PC-9 (cell line): ENCODE data around the gene GIPC3. TPM values are rescaled to one million over a fixed set of nuclear protein-coding genes. Genes with fewer than 3 reads are reported as not detected.

ENCODE experiments used
- BruUV-seq: library from RNA; stranded (reverse); fragments of 400-500 nt; replicated peaks from 2 replicates; lab custom pipeline; 2021; lab: Mats Ljungman, UMichigan
- CTCF ChIA-PET: fragments of 300-600 bp; sonication (Branson Sonifier 250); formaldehyde crosslinking; loops from one replicate; lab custom pipeline; 2022; ENCODE audit warnings: antibody characterized with exemption; lab: Charles Lee
- POLR2A ChIA-PET: fragments of 300-600 bp; sonication (Branson Sonifier 250); formaldehyde crosslinking; loops from one replicate; lab custom pipeline; 2022; ENCODE audit warnings: antibody characterized with exemption; ENCODE audit not compliant: unreplicated experiment; lab: Charles Lee
- DNase-seq, 2 experiments: peaks; one replicate each; pipeline versions ENCODE4 v3.0.0 to v3.0.0-alpha.2; 2015 to 2022; ENCODE audit warnings: mixed read lengths in 1 of 2
- H2AFZ ChIP-seq: fragments of 200-600 bp; sonication (generic); 2 replicates; pipeline ENCODE4 v1.8.1; 2017; ENCODE audit warnings: antibody characterized with exemption
- H3F3A ChIP-seq: fragments of 200-600 bp; sonication (generic); 2 replicates; pipeline ENCODE4 v1.8.1; 2017; ENCODE audit warnings: antibody characterized with exemption, mild to moderate bottlenecking, low read depth; ENCODE audit not compliant: insufficient read depth
- H3K27ac ChIP-seq: fragments of 200-600 bp; sonication (generic); 2 replicates; pipeline ENCODE4 v1.6.1; 2016; ENCODE audit warnings: mixed run types
- H3K27me3 ChIP-seq: fragments of 200-600 bp; sonication (generic); 2 replicates; pipeline ENCODE4 v1.6.1; 2016; ENCODE audit warnings: low read depth, mixed run types; ENCODE audit not compliant: insufficient read depth
- H3K36me3 ChIP-seq: fragments of 200-600 bp; sonication (generic); 2 replicates; pipeline ENCODE4 v1.6.1; 2016; ENCODE audit warnings: low read depth, mixed run types
- H3K4me1 ChIP-seq: fragments of 200-600 bp; sonication (generic); replicated peaks from 2 replicates; pipeline ENCODE4 v1.6.1; 2016; ENCODE audit warnings: mixed run types; ENCODE audit not compliant: insufficient read depth
- H3K4me2 ChIP-seq: fragments of 200-600 bp; sonication (generic); 2 replicates; pipeline ENCODE4 v1.6.1; 2017; ENCODE audit warnings: mixed run types
- H3K4me3 ChIP-seq: fragments of 200-600 bp; sonication (generic); 2 replicates; pipeline ENCODE4 v1.6.1; 2016; ENCODE audit warnings: mixed run types
- H3K79me2 ChIP-seq: fragments of 200-600 bp; sonication (generic); 2 replicates; pipeline ENCODE4 v1.6.1; 2017; ENCODE audit warnings: low read depth, mixed run types
- H3K9me2 ChIP-seq: fragments of 200-600 bp; sonication (generic); 2 replicates; pipeline ENCODE4 v1.8.1; 2017; ENCODE audit warnings: mild to moderate bottlenecking; ENCODE audit not compliant: insufficient read depth
- H3K9me3 ChIP-seq: fragments of 200-600 bp; sonication (generic); 2 replicates; pipeline ENCODE4 v1.8.1; 2016; ENCODE audit warnings: low read depth; ENCODE audit not compliant: insufficient read depth
- H4K20me1 ChIP-seq: fragments of 200-600 bp; sonication (generic); 2 replicates; pipeline ENCODE4 v1.8.1; 2017; ENCODE audit not compliant: insufficient read depth
- EZH2 ChIP-seq: fragments of 200-600 bp; sonication (generic); IDR thresholded peaks from 2 replicates; pipeline ENCODE4 v1.8.0; 2017; ENCODE audit warnings: antibody characterized with exemption, low read depth
- intact Hi-C: fragments of 100-400 bp; cut with micrococcal nuclease; formaldehyde crosslinking; loops from one replicate; pipeline ENCODE4 v1.10.0; 2022; ENCODE audit not compliant: unreplicated experiment
- total RNA-seq: library from RNA; stranded (reverse); gene quantifications from 2 replicates; pipeline ENCODE4 v1.2.3, GENCODE V29; 2021
- TF ChIP-seq, protein P1 (sequence below): fragments of 200-600 bp; sonication (generic); conservative IDR thresholded peaks from 2 replicates; pipeline ENCODE4 v1.6.1; 2017; ENCODE audit warnings: mixed run types, antibody characterized with exemption, mild to moderate bottlenecking, moderate library complexity

GIPC3 gene
- total RNA-seq, 1 experiment from 2014 or later = not detected

DNA sequence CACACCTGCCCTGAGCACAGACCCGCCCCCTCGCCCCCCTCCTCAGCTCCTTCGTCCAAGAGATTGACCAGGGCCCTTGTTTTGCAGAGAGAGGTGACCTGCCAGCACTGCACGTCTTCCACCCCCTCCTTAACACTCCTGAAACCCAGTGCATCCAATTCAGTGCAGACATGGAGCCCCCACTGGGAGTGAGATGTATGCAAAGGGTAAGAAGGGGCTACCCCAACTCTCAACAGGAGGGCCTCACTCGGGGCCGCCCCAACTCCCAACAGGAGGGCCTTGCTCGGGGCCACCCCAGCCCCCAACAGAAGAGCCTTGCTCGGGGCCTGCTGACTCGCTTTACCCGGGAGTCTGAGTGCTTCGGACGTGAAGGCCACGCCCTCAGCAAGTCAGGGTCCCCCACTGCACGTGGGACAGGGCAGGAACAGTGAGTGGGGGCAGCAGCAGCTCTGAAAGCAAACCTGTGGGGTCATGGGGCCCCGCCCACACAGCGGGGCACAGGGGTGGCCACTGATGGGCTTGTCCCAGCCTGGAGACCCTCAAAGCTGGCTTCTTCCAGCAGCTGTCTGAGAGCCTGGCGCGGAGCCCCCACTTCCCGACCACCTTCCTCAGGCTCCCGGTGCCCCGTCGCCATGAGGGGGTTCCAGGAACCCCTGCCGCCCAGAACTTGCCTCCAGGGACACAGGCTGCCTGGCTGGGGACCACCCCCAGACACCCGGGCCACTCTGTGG, 35.7 kb downstream of the GIPC3 start:
- ChIA-PET CTCF (no interaction called here), POLR2A (interaction anchor here (0.5 kb wide), 1 partner anchor 120 kb away, joined by 3 read pairs; the partner anchor contains the start of gene DOHH)
- H2AFZ ChIP-seq = no peak overlapping the region
- intact Hi-C loops = no loop called here
- BruUV-seq = no TSS peak
- peaks cover 20% of the 10 kb centered on the region for H3K79me2 ChIP-seq
- no peaks in the 10 kb centered on the region for H3K9me3 ChIP-seq
- H3K36me3 ChIP-seq = no peaks in the 10 kb centered on the region
- 0 out of 2 replicates have a peak, but pooled peaks cover 8% of the 10 kb centered on the region for H4K20me1 ChIP-seq
- peaks cover 5% of the 10 kb centered on the region; the same call in 1 of the 2 replicates for H3K4me1 ChIP-seq
- no peak overlapping the region for H3K27ac ChIP-seq
- TF ChIP-seq EZH2 = no peak
- TF ChIP-seq, protein P1, sequence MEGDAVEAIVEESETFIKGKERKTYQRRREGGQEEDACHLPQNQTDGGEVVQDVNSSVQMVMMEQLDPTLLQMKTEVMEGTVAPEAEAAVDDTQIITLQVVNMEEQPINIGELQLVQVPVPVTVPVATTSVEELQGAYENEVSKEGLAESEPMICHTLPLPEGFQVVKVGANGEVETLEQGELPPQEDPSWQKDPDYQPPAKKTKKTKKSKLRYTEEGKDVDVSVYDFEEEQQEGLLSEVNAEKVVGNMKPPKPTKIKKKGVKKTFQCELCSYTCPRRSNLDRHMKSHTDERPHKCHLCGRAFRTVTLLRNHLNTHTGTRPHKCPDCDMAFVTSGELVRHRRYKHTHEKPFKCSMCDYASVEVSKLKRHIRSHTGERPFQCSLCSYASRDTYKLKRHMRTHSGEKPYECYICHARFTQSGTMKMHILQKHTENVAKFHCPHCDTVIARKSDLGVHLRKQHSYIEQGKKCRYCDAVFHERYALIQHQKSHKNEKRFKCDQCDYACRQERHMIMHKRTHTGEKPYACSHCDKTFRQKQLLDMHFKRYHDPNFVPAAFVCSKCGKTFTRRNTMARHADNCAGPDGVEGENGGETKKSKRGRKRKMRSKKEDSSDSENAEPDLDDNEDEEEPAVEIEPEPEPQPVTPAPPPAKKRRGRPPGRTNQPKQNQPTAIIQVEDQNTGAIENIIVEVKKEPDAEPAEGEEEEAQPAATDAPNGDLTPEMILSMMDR = no peak
- no peaks in the 10 kb centered on the region for H3K9me2 ChIP-seq
- H3F3A ChIP-seq = no peaks in the 10 kb centered on the region
- DNase-seq = no peak
- H3K27me3 ChIP-seq = no peaks in the 10 kb centered on the region
- H3K4me2 ChIP-seq = no peak overlapping the region
- no peak overlapping the region for H3K4me3 ChIP-seq

DNA sequence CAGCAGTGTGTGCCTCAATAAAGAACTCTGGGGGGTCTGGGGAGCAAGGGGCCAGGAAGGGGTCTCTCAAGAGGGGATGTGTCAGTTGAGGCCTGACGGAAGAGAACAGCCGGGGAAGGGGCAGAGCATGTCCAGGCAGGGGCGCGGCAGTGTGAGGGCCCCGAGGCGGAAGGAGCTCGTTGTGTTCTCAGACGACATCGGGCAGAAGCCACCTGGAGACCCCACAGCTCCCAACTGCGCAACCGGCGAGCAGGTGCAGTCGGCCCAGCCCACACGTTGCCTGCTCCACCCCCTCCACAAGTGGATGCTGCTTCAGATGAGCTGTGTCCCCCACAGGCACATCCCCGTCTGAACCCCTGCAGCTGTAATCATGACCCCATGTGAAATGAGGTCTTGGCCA, 36.4 kb downstream of the GIPC3 start:
- Histone ChIP-seq H3K27ac (no peak overlapping the region), H3K36me3 (no peaks in the 10 kb centered on the region), H3F3A (no peaks in the 10 kb centered on the region), H3K4me2 (no peak overlapping the region), H3K9me3 (no peaks in the 10 kb centered on the region), H3K79me2 (peaks cover 25% of the 10 kb centered on the region), H3K27me3 (no peaks in the 10 kb centered on the region), H4K20me1 (0 out of 2 replicates have a peak, but pooled peaks cover 8% of the 10 kb centered on the region), H3K9me2 (no peaks in the 10 kb centered on the region), H2AFZ (no peak overlapping the region), H3K4me1 (peaks cover 5% of the 10 kb centered on the region; the same call in 1 of the 2 replicates), H3K4me3 (no peak overlapping the region)
- intact Hi-C loops = no loop called here
- POLR2A ChIA-PET = interaction anchor here (0.5 kb wide), 1 partner anchor 121 kb away, joined by 3 read pairs; the partner anchor contains the start of gene DOHH
- CTCF ChIA-PET = no interaction called here
- DNase-seq = no peak
- TF ChIP-seq, protein P1 = no peak
- TF ChIP-seq EZH2 = no peak
- BruUV-seq = no TSS peak

DNA sequence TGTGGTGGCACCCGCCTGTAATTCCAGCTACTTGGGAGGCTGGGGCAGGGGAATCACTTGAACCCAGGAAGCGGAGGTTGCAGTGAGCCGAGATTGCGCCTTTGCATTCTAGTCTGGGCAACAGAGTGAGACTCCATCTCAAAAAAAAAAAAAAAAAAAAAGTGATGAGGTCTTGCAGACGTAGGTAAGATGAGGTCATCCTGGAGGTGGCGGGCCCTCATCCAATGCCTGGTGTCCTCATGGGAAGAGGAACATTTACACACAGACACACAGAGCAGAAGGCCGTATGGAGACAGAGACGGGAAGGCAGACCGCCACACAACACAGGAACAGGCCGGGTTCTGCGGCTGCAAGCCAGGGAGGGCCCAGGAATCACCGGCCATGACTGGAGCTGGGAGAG, 36.9 kb downstream of the GIPC3 start:
- H3F3A ChIP-seq = no peaks in the 10 kb centered on the region
- H4K20me1 ChIP-seq = 0 out of 2 replicates have a peak, but pooled peaks cover 8% of the 10 kb centered on the region
- BruUV-seq = no TSS peak
- no peaks in the 10 kb centered on the region for H3K27me3 ChIP-seq
- H2AFZ ChIP-seq = no peak overlapping the region
- no peaks in the 10 kb centered on the region for H3K36me3 ChIP-seq
- H3K4me2 ChIP-seq = no peak overlapping the region
- no peaks in the 10 kb centered on the region for H3K9me2 ChIP-seq
- no peak overlapping the region for H3K27ac ChIP-seq
- TF ChIP-seq, protein P1 = no peak
- TF ChIP-seq EZH2 = no peak
- H3K79me2 ChIP-seq = peaks cover 25% of the 10 kb centered on the region
- DNase-seq = no peak
- H3K4me3 ChIP-seq = no peak overlapping the region
- intact Hi-C loops = no loop called here
- H3K4me1 ChIP-seq = peaks cover 5% of the 10 kb centered on the region; the same call in 1 of the 2 replicates
- POLR2A ChIA-PET = no interaction called here
- H3K9me3 ChIP-seq = no peaks in the 10 kb centered on the region
- CTCF ChIA-PET = no interaction called here
